Activated naive CD8-positive, alpha-beta T cell treated with anti-CD3 and anti-CD28 coated beads, Interleukin-2, amount 50 U/mL, for 16 hours (primary cell): ENCODE measurements around the gene DCLRE1C.
"Not testable (repeated sequence)": the region's sequence is repeated elsewhere in the genome, so short reads cannot be mapped to it uniquely, and the experiment has no call there.

Source experiments
- DNase-seq: peaks from one replicate; pipeline ENCODE4 v3.0.0-alpha.2; 2020; ENCODE audit warnings: low read depth, low spot score

DCLRE1C gene

DNA sequence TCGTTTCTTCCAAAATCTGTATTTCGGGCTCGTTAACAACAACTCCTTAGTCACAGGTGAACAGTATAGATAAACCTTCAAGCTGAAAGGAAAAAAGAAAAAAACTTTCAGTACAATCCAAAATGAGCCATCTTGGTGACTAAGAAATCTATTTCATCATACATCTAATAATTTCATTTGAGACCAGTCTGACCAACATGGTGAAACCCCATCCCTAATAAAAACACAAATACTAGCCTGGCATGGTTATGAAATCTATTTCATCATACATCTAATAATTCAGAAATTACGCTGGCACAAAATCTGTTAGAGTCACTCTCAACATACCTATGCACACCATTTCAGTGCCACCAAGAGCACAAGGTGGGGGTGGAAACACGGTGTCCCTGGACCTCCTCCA lies 8.8 kb downstream of the DCLRE1C start:
- DNase-seq, result no peak

DNA sequence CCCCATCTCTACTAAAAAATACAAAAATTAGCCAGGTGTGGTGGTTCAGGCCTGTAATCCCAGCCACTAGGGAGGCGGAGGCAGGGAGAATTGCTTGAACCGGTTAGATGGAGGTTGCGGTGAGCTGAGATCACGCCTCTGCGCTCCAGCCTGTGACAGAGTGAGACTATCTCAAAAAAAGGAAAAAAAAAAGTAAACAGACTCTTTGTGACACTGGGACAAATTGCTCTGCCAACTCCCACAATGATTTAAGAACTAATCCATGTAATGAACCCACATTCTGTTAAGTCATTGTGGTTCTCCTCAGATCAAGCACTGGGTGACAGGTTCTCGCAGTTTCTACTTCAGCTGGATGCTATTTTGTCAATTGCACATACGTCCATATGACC lies 11.0 kb downstream of the DCLRE1C start:
- DNase-seq, result not testable (repeated sequence)

DNA sequence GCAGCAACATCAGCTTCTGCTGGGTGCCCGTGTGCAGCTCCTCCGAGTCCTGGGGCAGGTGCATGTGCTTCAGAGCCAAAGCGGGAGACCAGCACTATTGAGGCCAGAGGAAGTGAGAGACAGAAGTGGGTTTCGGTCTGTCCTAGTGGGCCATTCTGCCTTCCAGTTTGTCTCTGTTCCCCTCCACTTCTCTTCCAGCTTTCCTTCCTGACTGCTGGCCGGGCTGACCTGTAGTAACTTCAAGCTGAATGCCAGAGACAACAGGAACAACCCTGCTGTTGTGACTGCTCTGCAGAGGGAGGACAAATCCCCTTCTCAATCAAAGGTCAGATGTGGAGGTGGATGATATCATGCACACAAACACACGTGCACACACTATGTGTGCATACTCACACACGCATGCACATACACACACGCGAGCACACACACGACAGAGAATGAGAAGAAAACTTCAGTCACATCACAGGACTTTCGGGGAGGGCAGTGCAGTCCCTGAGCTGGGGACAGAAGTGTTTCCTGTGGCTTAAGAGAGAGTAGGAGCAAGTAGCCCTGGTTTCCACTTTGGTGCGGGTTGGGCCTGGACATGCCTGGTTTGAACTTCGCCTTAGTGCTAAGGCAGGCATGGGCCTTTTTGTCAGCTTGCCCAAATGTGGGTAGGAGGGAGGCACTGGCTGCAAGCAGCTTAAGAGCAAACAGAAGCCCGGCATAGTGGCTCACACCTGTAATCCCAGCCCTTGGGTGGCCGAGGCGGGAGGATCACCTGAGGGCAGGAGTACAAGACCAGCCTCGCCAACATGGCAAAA lies 11.5 kb downstream of the DCLRE1C start:
- not testable (repeated sequence) for DNase-seq

DNA sequence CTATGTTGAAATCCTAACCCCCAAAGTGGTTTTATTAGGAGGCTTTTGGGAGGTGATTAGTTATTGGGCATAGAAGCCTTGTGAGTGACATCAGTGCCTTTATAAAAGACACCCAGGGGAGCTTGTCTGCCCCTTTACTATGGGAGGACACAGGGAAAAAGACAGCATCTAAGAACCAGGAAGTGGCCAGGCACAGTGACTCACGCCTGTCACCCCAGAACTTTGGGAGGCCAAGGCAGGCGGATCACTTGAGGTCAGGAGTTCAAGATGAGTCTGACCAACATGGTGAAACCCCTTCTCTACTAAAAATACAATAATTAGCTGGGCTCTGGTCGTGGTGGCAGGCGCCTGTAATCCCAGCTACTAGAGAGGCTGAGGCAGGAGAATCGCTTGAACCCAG lies 14.9 kb downstream of the DCLRE1C start:
- not testable (repeated sequence) for DNase-seq

DNA sequence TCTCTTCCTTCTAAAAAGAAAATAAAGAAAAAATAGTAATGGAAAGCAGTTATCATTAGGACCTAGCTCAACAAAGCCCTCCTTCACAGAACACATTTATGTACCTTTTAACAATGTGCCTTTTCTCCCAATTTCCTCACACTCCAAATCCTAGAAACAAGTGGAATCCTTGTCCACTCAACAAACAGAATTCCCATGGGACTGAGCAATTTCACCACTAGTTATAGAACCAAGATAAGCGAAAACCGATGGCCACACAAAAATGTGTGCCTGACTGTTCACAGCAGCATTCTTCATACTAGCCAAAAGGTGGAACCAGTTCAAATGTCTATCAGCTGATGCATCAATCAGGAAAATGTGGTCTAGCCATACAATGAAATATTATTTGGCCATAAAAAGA lies 17.3 kb downstream of the DCLRE1C start:
- no peak for DNase-seq

DNA sequence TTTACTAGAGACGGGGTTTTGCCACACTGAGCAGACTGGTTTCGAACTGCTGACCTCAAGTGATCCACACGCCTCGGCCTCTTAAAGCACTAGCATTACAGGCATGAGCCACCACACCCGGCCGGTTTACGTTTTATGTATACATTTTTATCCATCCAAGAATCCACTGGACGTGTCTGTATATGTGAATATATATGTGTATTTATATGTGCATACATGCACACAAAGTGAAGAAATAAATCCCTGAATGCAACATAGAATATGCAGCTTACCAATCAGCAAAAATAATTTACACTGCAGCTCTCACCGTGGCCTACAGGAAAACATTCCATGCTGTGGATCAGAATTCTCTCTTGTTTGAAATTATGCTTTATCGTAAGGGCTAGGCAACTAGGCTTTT lies 23.3 kb downstream of the DCLRE1C start:
- DNase-seq, result no peak

DNA sequence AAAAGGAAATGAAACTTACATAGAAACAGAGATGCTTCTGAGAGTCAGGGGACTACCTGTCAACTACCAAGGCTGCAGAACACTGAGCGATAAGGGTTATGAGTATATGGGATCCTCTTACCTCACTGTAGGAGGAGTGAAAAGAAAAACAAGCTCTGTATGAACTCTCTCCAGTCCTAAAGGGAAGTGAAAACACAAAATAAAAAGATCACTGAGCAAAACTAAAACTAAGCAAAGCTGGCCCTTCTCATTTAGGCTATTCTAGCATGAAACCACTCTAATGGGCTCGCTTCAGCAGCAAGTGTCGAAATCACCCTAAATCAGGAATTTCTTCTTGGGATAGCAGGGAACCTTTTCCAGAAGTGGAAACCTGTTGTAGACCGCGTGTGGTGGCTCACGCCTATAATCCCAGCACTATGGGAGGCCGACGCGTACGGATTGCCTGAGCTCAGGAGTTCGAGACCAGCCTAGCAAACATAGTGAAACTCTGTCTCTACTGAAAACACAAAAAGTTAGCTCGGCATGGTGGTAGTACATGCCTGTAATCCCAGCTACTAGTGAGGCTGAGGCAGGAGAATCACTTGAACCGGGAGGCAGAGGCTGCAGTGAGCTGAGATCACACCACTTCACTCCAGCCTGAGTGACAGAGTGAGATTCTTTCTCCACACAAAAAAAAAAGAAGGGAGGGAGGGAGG lies 27.0 kb downstream of the DCLRE1C start:
- DNase-seq, result no peak

DNA sequence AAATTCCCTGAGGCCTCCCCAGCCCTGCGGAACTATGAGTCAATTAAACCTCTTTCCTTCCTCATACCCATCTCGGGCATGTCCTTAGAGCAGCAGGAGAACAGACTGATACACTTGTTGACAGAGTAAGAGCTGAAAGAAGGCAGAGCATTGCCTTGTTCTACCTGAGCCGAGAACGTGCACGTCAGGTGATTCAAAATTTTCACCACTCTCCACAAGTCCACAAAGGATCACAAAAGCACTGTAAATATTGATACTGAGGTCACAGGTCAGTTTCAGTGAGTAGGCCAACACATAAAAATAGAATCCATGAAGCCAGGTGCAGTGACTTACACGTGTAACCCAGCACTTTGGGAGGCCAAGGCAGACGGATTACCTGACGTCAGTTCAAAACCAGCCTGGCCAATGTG lies 27.8 kb downstream of the DCLRE1C start:
- no peak for DNase-seq

DNA sequence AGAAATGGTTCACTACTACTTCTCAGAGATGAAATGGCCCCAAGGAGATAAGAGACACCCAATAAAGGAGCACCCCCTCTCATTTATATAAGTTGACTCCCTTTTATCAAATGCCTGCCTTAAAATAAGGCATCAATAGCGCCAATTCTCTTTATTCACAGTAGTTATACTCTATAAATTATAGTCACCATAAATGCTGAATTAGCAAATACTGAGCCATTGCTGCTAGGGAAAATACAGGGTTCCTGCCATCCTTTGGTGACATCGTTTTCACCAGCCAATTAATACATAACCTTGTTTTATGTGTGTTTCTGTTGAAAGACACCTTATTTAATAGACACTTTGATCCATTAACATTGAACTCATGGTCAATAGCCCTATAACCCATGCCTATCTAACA lies 28.6 kb downstream of the DCLRE1C start:
- DNase-seq, result no peak

DNA sequence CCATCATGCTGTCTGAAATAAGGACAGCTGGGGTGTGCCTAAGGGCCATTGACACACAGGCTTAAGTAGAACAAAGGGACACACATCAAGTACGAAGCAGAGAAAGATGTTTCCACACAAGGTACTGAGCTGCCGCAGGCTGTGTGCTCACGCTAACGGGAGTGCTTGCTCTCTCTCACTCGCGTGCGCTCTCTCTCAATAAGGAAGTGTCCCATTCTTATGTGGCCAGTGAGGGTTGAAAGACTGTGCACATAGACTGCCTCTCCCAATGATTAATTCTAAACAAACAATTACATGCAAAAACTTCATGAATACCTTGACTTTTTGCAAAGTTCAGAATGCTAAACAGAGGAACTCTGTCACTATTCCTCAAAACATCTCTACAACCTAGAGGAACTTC lies 29.9 kb downstream of the DCLRE1C start:
- DNase-seq, result no peak

DNA sequence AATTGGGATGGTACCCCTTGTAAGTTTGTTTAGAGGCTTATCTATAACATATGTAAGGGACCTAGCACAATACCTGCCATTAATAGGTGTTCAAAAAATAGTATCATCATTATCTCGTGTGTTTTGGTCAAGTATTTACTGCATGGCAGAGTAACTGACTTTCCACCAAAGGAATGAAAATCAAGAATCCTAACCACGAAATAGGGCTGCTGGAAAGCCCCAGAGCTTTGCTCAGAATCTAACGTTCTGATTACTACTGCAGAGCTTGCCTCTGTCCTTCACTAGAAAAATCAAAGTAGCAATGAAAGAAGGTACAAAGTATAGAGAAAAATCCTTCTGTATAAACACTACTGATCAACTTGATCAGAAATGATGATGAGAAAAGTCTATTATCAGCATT lies 34.9 kb downstream of the DCLRE1C start:
- DNase-seq, result no peak

DNA sequence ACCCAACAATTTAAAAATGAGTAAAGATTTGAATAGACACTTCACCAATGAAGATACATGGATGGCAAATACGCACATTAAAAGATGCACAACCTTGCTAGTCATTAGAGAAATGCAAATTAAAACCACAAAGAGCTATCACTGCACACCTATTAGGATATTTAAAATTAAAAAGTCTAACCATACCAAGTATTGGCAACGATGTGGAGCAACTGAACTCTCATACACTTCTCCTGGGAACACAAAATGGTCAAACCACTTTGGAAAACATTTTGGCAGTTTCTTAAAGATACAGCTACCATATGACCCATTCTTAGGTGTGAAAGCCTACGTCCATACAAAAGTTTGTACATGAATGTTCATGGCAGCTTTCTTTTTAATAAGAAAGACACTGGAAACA lies 36.1 kb downstream of the DCLRE1C start:
- no peak for DNase-seq

DNA sequence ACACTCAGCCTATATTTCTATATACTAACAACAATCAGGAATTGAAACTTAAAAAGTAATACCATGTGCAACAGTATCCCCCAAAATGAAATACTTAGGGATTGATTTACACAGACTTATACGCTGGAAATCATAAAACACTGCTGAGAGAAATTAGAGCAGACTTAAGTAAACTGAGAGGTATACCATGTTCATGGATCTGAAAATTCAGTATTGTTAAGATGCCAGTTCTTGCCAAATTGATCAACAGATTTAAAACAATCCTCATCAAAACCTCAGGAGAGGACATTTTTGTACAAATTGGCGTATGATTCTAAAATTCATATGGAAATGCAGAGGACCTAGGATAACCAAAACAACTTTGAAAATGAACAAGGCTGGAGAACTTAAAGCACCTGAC lies 37.3 kb downstream of the DCLRE1C start:
- DNase-seq, result no peak

DNA sequence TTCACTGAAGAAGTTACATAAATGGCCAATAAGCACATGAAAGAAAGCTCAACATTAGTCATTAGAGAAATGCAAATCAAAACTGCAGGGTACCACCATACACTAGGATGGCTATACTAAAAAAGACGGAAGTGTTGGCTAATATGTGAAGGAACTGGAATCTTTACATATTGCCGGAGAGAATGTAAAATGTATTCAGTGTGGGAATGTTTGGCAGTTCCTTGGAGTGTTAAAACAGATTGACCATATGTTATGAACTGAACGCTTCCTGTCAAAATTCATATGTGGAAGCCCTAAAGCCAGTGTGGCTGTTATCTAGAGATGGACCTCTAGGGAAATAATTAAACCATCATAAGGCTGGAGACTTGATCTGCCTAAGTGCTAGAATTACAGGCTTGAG lies 42.1 kb downstream of the DCLRE1C start:
- DNase-seq, result no peak

DNA sequence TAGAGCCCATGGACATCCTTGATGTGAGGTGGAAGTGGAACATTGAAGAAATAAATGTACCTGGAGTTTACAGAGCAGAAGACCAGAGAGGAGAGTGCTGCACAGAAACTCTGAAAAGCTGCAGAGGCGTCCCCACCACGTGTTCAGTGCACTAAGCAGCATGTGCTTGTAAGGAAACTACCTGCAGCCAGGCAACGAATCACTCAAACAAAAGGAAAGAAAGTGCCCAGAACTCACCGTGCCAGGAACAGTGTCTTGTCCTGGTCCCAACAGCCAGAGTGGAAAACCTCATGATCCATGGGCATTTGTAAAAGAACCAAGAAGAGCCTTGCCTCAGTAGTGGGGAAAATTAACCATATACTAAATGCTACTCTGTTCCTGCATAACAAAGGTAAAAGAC lies 42.9 kb downstream of the DCLRE1C start:
- no peak for DNase-seq

DNA sequence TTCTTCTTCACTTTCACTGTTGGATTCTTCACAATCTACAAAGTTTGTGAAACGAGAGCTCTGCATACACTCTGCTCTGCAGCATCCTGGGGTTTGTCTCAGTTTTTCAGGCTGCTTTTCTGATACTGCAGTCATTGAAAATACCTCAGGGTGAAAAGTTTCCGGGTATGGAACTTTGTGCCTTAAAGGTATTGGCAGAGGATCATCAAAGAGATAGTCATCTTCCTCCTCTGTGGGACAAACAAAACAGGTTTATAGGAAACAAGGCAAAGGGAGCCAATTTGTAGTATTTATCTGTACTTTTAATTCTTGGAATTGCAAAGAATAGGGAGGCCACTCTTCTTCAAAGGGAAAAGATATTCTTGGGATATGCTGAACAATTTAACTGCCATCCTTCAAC lies 44.8 kb downstream of the DCLRE1C start:
- DNase-seq, result no peak

DNA sequence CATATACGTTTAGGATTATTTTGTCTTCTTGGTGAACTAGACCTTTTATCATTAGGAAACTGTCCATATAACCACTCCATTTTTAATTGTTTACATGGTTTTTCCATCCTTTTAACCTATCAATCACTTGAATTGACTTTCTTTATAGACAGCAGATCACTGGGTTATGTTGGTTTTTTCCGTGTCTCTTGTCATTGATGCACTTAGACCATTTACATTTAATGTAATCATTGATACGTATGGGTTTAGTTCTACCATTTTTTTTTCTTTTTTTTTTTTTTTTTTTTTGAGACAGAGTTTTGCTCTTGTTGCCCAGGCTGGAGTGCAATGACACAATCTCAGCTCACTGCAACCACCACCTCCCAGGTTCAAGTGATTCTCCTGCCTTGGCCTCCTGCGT lies 46.3 kb downstream of the DCLRE1C start:
- DNase-seq, result not testable (repeated sequence)

DNA sequence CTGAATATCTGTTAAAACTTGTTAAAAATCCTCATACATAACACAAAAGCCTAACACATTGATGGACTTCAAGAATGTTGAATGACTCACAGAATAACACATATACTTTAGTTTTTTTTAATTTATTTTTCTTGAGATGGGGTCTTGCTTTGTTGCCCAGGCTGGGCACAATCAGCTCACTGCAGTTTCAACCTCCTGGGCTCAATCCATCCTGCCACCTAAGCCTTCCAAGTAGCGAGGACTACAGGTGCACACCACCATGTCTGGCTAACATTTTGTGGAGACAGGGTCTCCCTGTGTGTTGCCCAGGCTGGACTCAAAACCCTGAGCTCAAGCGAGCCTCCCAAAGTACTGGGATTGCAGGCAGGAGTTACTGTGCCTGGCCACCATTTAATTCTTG lies 47.1 kb downstream of the DCLRE1C start:
- no peak for DNase-seq

DNA sequence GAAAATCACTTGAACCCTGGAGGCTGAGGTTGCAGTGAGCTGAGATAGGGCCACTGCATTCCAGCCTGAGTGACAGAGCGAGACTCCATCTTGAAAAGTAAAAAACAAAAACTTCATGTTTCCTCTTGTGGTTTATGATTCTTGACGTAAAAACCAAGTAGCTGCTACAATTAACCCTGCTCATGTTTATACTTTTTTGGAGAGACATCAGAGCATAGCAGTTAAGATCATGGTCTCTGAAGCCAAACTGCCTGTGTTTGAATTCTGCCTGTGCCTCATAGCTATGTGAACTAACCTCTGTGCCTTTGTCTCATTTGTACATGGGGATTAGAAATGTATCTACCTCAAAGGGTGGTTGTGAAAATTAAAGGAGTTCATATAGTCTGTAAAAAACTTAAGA lies 48.0 kb downstream of the DCLRE1C start:
- no peak for DNase-seq

DNA sequence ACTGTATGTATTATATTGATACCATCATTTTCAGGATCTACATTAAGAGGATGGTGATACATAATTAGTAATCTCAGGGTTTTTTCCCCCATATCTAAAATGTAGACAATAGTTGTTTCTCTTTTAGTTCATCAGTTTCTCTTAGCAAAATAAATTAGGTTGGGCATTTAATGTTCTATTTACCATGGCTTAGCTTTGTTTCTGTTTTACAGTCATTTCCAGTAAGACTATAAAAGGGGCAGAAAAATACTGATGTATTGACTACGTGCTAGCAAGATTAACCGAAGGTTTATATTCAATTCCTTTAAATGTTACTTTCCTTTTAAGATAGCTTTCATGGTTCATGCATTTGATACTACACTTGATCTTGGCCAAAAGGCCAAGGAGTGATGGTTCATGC lies 49.0 kb downstream of the DCLRE1C start:
- no peak for DNase-seq

DNA sequence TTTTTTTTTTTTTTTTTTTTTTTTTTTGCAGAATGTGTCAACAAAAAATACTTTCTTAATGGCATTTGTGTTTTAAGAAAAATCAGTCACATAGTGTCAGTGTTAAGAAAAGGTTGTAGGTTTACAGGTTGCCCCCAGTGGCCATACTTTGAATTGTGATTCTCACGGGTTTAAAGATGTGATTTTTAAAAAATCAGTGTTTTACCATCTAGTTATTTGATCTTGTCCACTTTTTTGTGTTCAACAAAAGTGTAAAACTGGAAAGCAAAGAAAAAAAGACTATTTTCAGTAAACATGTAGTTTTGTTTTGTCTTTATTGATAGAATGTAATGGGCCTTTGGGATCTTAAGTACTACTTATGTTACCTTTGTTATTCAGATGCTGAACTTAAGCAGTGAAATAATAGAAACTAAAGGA lies 49.6 kb downstream of the DCLRE1C start:
- no peak for DNase-seq

DNA sequence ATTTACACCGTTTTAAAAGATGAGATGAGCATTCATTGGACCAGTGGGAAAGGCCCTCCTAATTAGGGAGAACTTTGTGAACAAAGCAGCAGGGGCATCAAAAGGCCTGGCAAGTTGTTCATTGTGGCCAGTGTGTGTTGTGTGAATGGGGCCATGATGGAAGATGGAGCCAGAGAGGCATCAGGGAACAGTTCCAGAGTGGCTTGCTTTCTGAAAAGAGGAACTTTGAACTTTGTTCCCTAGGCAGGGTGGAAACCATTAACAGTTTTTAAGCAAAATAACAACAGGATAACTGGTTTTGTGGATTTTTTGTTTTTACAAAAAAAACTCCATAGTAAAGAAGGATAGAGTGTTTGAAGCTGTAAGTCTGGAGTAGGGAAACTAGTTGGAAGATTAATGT lies 62.7 kb downstream of the DCLRE1C start:
- DNase-seq, result no peak

DNA sequence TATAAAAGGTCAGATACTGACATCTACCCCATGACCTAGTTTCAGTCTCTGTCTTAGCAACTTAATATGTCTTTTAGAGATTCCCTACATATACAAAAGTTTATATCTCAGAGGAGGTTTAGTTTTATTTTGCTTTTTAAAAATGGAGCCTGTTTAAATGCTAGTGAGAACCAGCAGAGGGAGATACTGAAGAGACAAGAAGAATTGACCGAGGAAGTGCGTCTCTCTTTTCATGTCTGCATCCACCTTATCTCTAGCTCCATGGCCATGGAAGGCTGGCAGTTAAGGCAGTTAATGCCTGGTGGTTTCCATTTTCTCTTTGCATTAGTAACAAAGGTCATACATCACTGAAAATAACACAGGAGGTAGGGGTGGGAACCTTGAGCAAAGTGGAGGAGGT lies 64.6 kb downstream of the DCLRE1C start:
- no peak for DNase-seq
